H1 (cell line): ENCODE results near the gene HEATR9. TPM values are rescaled to one million over a fixed set of nuclear protein-coding genes. Genes with fewer than 3 reads are reported as not detected.

Source experiments
- CTCF ChIA-PET: fragments of 300-600 bp; sonication (Branson Sonifier 250); formaldehyde crosslinking; loops from one replicate; lab custom pipeline; 2021; ENCODE audit not compliant: partially characterized antibody; lab: Charles Lee
- POLR2A ChIA-PET: fragments of 300-600 bp; sonication (Branson Sonifier 250); formaldehyde crosslinking; loops from one replicate; lab custom pipeline; 2021; ENCODE audit warnings: inconsistent platforms; ENCODE audit not compliant: partially characterized antibody; lab: Charles Lee
- DNase-seq, 2 experiments: peaks; one replicate each; pipeline versions ENCODE4 v3.0.0 to v3.0.0-alpha.2; 2010 to 2022; ENCODE audit warnings: low spot score in 2 of 2, low read depth in 1 of 2, mixed read lengths in 1 of 2
- FAIRE-seq: peaks from 2 replicates; lab custom pipeline; 2011; peaks lifted over from hg19 to GRCh38; lab: Jason Lieb, UNC
- H2AFZ ChIP-seq: 2 replicates; pipeline ENCODE4 v1.8.1; 2012; ENCODE audit warnings: low read length, inconsistent platforms
- H2AK5ac ChIP-seq: 2 replicates; pipeline ENCODE4 v1.6.1; 2013; ENCODE audit warnings: low read depth, low read length
- H2BK120ac ChIP-seq: replicated peaks from 2 replicates; pipeline ENCODE3; 2013; ENCODE audit warnings: low read depth, low read length, inconsistent platforms
- H2BK12ac ChIP-seq: 2 replicates; pipeline ENCODE4 v1.6.1; 2013; ENCODE audit warnings: low read depth, low read length
- H2BK15ac ChIP-seq: 2 replicates; pipeline ENCODE4 v1.6.1; 2013; ENCODE audit warnings: low read length
- H2BK20ac ChIP-seq: 2 replicates; pipeline ENCODE4 v1.6.1; 2013; ENCODE audit warnings: low read length
- H2BK5ac ChIP-seq: 2 replicates; pipeline ENCODE4 v1.6.1; 2013; ENCODE audit warnings: low read depth, low read length
- H3K14ac ChIP-seq: 2 replicates; pipeline ENCODE4 v1.6.1; 2013; ENCODE audit warnings: inconsistent platforms; ENCODE audit not compliant: insufficient read length
- H3K18ac ChIP-seq: 2 replicates; pipeline ENCODE4 v1.6.1; 2013; ENCODE audit warnings: low read length; ENCODE audit errors: extremely low read depth
- H3K23ac ChIP-seq: 2 replicates; pipeline ENCODE4 v1.6.1; 2013; ENCODE audit warnings: inconsistent platforms; ENCODE audit not compliant: insufficient read length
- H3K23me2 ChIP-seq: 2 replicates; pipeline ENCODE4 v1.6.1; 2013; ENCODE audit warnings: low read depth, low read length
- H3K27ac ChIP-seq: 2 replicates; pipeline ENCODE4 v1.6.1; 2011; ENCODE audit warnings: low read depth, low read length, inconsistent platforms
- H3K27me3 ChIP-seq, 4 experiments: replicated peaks in 1 of 4; 1 replicate in 1 of 4; 2 replicates in 3 of 4; pipeline versions ENCODE4 v1.6.1 to v1.8.1; 2011 to 2013; ENCODE audit warnings: low read length in 3 of 4, mild to moderate bottlenecking in 3 of 4, inconsistent platforms in 2 of 4, mixed read lengths in 2 of 4, moderate library complexity in 1 of 4; ENCODE audit not compliant: control insufficient read depth in 3 of 4, insufficient read depth in 3 of 4; ENCODE audit errors: extremely low read depth in 1 of 4
- H3K36me3 ChIP-seq, 4 experiments: 2 replicates each; pipeline versions ENCODE4 v1.6.1 to v1.8.1; 2011 to 2013; ENCODE audit warnings: mild to moderate bottlenecking in 4 of 4, low read length in 3 of 4, moderate library complexity in 2 of 4, control low read depth in 1 of 4, inconsistent platforms in 1 of 4; ENCODE audit not compliant: insufficient read depth in 4 of 4, control insufficient read depth in 2 of 4
- H3K4ac ChIP-seq: replicated peaks from 2 replicates; pipeline ENCODE3; 2013; ENCODE audit warnings: low read length, low read depth, mixed read lengths, inconsistent platforms; ENCODE audit not compliant: insufficient read length
- H3K4me1 ChIP-seq, 4 experiments: replicated peaks in 1 of 4; 1 replicate in 1 of 4; 2 replicates in 3 of 4; pipeline versions ENCODE4 v1.6.1 to v1.8.1; 2011 to 2013; ENCODE audit warnings: low read length in 3 of 4, inconsistent platforms in 2 of 4, mixed read lengths in 1 of 4; ENCODE audit not compliant: insufficient read depth in 4 of 4, control insufficient read depth in 3 of 4
- H3K4me2 ChIP-seq, 2 experiments: 2 replicates each; pipeline versions ENCODE4 v1.6.1 to v1.8.1; 2011 to 2013; ENCODE audit warnings: low read depth in 2 of 2, low read length in 2 of 2, control low read depth in 1 of 2, inconsistent platforms in 1 of 2, mild to moderate bottlenecking in 1 of 2; ENCODE audit not compliant: insufficient read depth in 1 of 2
- H3K4me3 ChIP-seq, 4 experiments: fragments of 200-600, 300-600 bp in 1 of 4; sonication (generic), shearing (Covaris generic), sonication (Bioruptor Twin) in 1 of 4; 2 replicates each; pipeline versions ENCODE4 v1.5.1 to v1.8.1; 2011 to 2016; ENCODE audit warnings: low read length in 4 of 4, low read depth in 3 of 4, control low read depth in 2 of 4, inconsistent platforms in 2 of 4, mild to moderate bottlenecking in 2 of 4, mixed read lengths in 1 of 4, moderate library complexity in 1 of 4; ENCODE audit not compliant: insufficient read depth in 2 of 4; ENCODE audit errors: extremely low read depth in 1 of 4
- H3K56ac ChIP-seq: replicated peaks from 2 replicates; pipeline ENCODE3; 2013; ENCODE audit warnings: low read depth, mild to moderate bottlenecking, mixed read lengths, low read length, inconsistent platforms; ENCODE audit not compliant: insufficient read length
- H3K79me1 ChIP-seq: 2 replicates; pipeline ENCODE4 v1.6.1; 2013; ENCODE audit warnings: low read depth, low read length, control low read depth
- H3K79me2 ChIP-seq, 2 experiments: 2 replicates each; pipeline versions ENCODE4 v1.6.1 to v1.8.1; 2012 to 2013; ENCODE audit warnings: low read length in 2 of 2, mild to moderate bottlenecking in 2 of 2, inconsistent platforms in 1 of 2; ENCODE audit not compliant: insufficient read depth in 2 of 2, control insufficient read depth in 1 of 2
- H3K9ac ChIP-seq, 4 experiments: replicated peaks in 1 of 4; 1 replicate in 1 of 4; 2 replicates in 3 of 4; pipeline versions ENCODE4 v1.6.1 to v1.8.1; 2011 to 2013; ENCODE audit warnings: low read depth in 3 of 4, low read length in 3 of 4, control low read depth in 2 of 4, mild to moderate bottlenecking in 2 of 4, moderate library complexity in 2 of 4, inconsistent platforms in 1 of 4; ENCODE audit errors: extremely low read depth in 1 of 4
- H3K9me3 ChIP-seq, 2 experiments: 2 replicates each; pipeline versions ENCODE4 v1.6.1 to v1.8.1; 2012 to 2013; ENCODE audit warnings: mild to moderate bottlenecking in 2 of 2, moderate library complexity in 2 of 2, control low read depth in 1 of 2, inconsistent platforms in 1 of 2, low read depth in 1 of 2, low read length in 1 of 2, mixed read lengths in 1 of 2; ENCODE audit not compliant: insufficient read depth in 2 of 2
- H4K20me1 ChIP-seq, 2 experiments: replicated peaks in 1 of 2; 2 replicates each; pipeline versions ENCODE3 to v1.8.1; 2011 to 2013; ENCODE audit warnings: inconsistent platforms in 2 of 2, low read length in 2 of 2, mild to moderate bottlenecking in 1 of 2; ENCODE audit not compliant: insufficient read depth in 2 of 2, control insufficient read depth in 1 of 2
- H4K5ac ChIP-seq: 2 replicates; pipeline ENCODE4 v1.6.1; 2013; ENCODE audit warnings: low read length, low read depth, mixed read lengths, inconsistent platforms; ENCODE audit not compliant: insufficient read length
- H4K8ac ChIP-seq: 2 replicates; pipeline ENCODE4 v1.8.0; 2013; ENCODE audit warnings: mild to moderate bottlenecking, moderate library complexity, low read length, inconsistent platforms; ENCODE audit not compliant: insufficient read depth; ENCODE audit errors: extremely low read depth
- H4K91ac ChIP-seq: replicated peaks from 2 replicates; pipeline ENCODE3; 2013; ENCODE audit warnings: low read length, mixed read lengths, inconsistent platforms; ENCODE audit not compliant: insufficient read length
- CBX5 ChIP-seq: fragments of 300-800, 300-1000 bp; sonication (generic); IDR thresholded peaks from 2 replicates; pipeline ENCODE4 v1.7.1; 2016; ENCODE audit warnings: antibody characterized with exemption, low read length, low read depth
- CBX8 ChIP-seq: fragments of 300-800, 300-1000 bp; sonication (generic); IDR thresholded peaks from 2 replicates; pipeline ENCODE4 v1.7.1; 2016; ENCODE audit warnings: low read depth, low read length, borderline replicate concordance
- CTCF ChIP-seq, 3 experiments: IDR thresholded peaks; 1 replicate in 2 of 3; 2 replicates in 1 of 3; pipeline versions ENCODE4 v1.5.1 to v1.6.1; 2011; ENCODE audit warnings: low read length in 3 of 3, mild to moderate bottlenecking in 3 of 3, inconsistent platforms in 2 of 3, low read depth in 1 of 3, moderate library complexity in 1 of 3; ENCODE audit not compliant: insufficient read depth in 1 of 3; ENCODE audit errors: control extremely low read depth in 1 of 3
- MAX ChIP-seq: IDR thresholded peaks from 2 replicates; pipeline ENCODE4 v1.6.1; 2012; ENCODE audit warnings: inconsistent platforms
- NRF1 ChIP-seq: IDR thresholded peaks from 2 replicates; pipeline ENCODE4 v1.6.1; 2011; ENCODE audit warnings: mild to moderate bottlenecking, low read depth, low read length, improper control_type of control experiment
- RBBP5 ChIP-seq: IDR thresholded peaks from 2 replicates; pipeline ENCODE4 v1.7.1; 2012; ENCODE audit warnings: low read depth, mild to moderate bottlenecking, inconsistent platforms, low read length, moderate library complexity, borderline replicate concordance
- RFX5 ChIP-seq: IDR thresholded peaks from 2 replicates; pipeline ENCODE4 v1.6.1; 2011; ENCODE audit warnings: low read depth, low read length, improper control_type of control experiment, borderline replicate concordance
- SAP30 ChIP-seq: fragments of 300-600 bp; sonication (generic); IDR thresholded peaks from 2 replicates; pipeline ENCODE4 v1.7.1; 2012; ENCODE audit warnings: low read length, moderate library complexity, mild to moderate bottlenecking, inconsistent platforms; ENCODE audit not compliant: insufficient read depth, insufficient replicate concordance
- SP1 ChIP-seq: IDR thresholded peaks from 2 replicates; pipeline ENCODE4 v1.6.1; 2011; ENCODE audit warnings: low read depth, low read length
- SRF ChIP-seq: IDR thresholded peaks from 2 replicates; pipeline ENCODE4 v1.6.1; 2011; ENCODE audit warnings: mild to moderate bottlenecking, low read depth, low read length, moderate library complexity
- TAF1 ChIP-seq: IDR thresholded peaks from 2 replicates; pipeline ENCODE4 v1.6.1; 2011; ENCODE audit warnings: mild to moderate bottlenecking, low read depth, low read length
- TBP ChIP-seq: IDR thresholded peaks from 2 replicates; pipeline ENCODE4 v1.6.1; 2011; ENCODE audit warnings: low read depth, low read length, improper control_type of control experiment
- TCF12 ChIP-seq: IDR thresholded peaks from 2 replicates; pipeline ENCODE4 v1.6.1; 2011; ENCODE audit warnings: low read depth, mild to moderate bottlenecking, low read length
- WGBS, 2 experiments: shearing (Covaris generic) in 1 of 2; methylation state at CpG; one replicate each; pipeline versions ENCODE4 v1.1.6 to v1.1.7; 2013 to 2015; ENCODE audit warnings: low lambda C conversion rate in 2 of 2, mixed read lengths in 2 of 2, inconsistent platforms in 1 of 2, low coverage in 1 of 2, missing lambda C conversion rate in 1 of 2; ENCODE audit not compliant: insufficient replicate concordance in 2 of 2, insufficient coverage in 1 of 2, insufficient read length in 1 of 2; ENCODE audit errors: extremely low coverage in 1 of 2, missing lambda C conversion rate in 1 of 2; 5-methylcytosine and 5-hydroxymethylcytosine counted together
- polyA plus RNA-seq, 7 experiments: library from polyadenylated mRNA; depleted of rRNA in 3 of 7; stranded (reverse) in 5 of 7; unstranded in 2 of 7; fragments of >200 nt in 5 of 7; fragments of 200-250 nt in 2 of 7; gene quantifications; 1 replicate in 5 of 7; 2 replicates in 1 of 7; 4 replicates in 1 of 7; pipeline versions ENCODE4 v1.2.1 to v1.2.3, GENCODE V29; 2011 to 2013; ENCODE audit warnings: missing spikeins in 2 of 7, mixed read lengths in 2 of 7
- total RNA-seq: library from RNA; stranded (reverse); fragmentation: NEBNext Ultra II Directional; extraction: Animal tissue kit (Norgen Biotek cat#: 25700); gene quantifications from 2 replicates; pipeline ENCODE4 v1.2.1, GENCODE V29; 2021

HEATR9 gene
- total and polyA plus RNA-seq, 2 of the 8 experiments (the other 6 are each of a cell fraction or from before 2014, with no cell fraction given) = not detected

- H3K79me1 ChIP-seq = no peaks in the 10 kb centered on the region
- no peak overlapping the region for H2BK15ac ChIP-seq
- H3K36me3 ChIP-seq = no peaks in the 10 kb centered on the region
- no peak overlapping the region for H2BK5ac ChIP-seq
- no peaks in the 10 kb centered on the region for H3K27me3 ChIP-seq
- no peak overlapping the region for H3K23ac ChIP-seq
- H3K4me3 ChIP-seq = no peak overlapping the region
- no peaks in the 10 kb centered on the region for H3K9me3 ChIP-seq
- no peaks in the 10 kb centered on the region for H4K20me1 ChIP-seq
- H3K79me2 ChIP-seq = no peaks in the 10 kb centered on the region
- no peak overlapping the region for H3K27ac ChIP-seq
- H4K8ac ChIP-seq = no peak overlapping the region
- H4K91ac ChIP-seq = no peak overlapping the region
- 89% methylated on average over 4 of the region's 4 CpGs; no CpG with 5 or more reads in 1 of the 2 experiments for WGBS, 2 experiments
- H3K23me2 ChIP-seq = no peaks in the 10 kb centered on the region
- no peak overlapping the region for H3K4ac ChIP-seq
- POLR2A ChIA-PET = no interaction called here
- no peak overlapping the region for H3K18ac ChIP-seq
- H2AFZ ChIP-seq = no peak overlapping the region
- CTCF ChIA-PET = no interaction called here
- FAIRE-seq (no peak), DNase-seq (no peak)
- no peaks in the 10 kb centered on the region for H3K4me1 ChIP-seq
- H2BK12ac ChIP-seq = no peak overlapping the region
- no peak overlapping the region for H2BK20ac ChIP-seq
- H3K56ac ChIP-seq = no peak overlapping the region
- no peak overlapping the region for H2BK120ac ChIP-seq
- H3K9ac ChIP-seq = no peak overlapping the region
- no peak overlapping the region for H3K4me2 ChIP-seq
- no peak overlapping the region for H4K5ac ChIP-seq
- no peak overlapping the region for H3K14ac ChIP-seq
- no peak overlapping the region for H2AK5ac ChIP-seq
- TF ChIP-seq TCF12 (no peak), CBX8 (no peak), TBP (no peak), TAF1 (no peak), SRF (no peak), NRF1 (no peak), RBBP5 (no peak), SP1 (no peak), CTCF (IDR thresholded peaks at IDR 0.05; ENCODE audit: control extremely low read depth in 1 of 3, insufficient read depth in 1 of 3, low read depth in 1 of 3, low read length in 3 of 3) (no peak), CBX5 (no peak), RFX5 (no peak), SAP30 (no peak), MAX (no peak)
These were observed 9.7 kb upstream of the HEATR9 start for GRCh38 chr17:35878361-35878760.
